ENCODE measurements around the gene SGCD.

The SGCD gene

GRCh38 chr5:156812959-156813358, 486.0 kb downstream of the SGCD start:
- no peak for DNase-seq

GRCh38 chr5:156815988-156816599, 489.1 kb downstream of the SGCD start:
- peak; percentile 32 to 35 for DNase-seq

All from activated T-cell treated with anti-CD3 and anti-CD28 coated beads, Interleukin-2, amount 50 U/mL, for 48 hours (primary cell).